Measurements from ENCODE around the gene TMBIM4. TPM values are rescaled to one million over a fixed set of nuclear protein-coding genes. Genes with fewer than 3 reads are reported as not detected.

Gene TMBIM4
- total RNA-seq, 1 donor from 2014 or later, result 30.9 TPM

DNA sequence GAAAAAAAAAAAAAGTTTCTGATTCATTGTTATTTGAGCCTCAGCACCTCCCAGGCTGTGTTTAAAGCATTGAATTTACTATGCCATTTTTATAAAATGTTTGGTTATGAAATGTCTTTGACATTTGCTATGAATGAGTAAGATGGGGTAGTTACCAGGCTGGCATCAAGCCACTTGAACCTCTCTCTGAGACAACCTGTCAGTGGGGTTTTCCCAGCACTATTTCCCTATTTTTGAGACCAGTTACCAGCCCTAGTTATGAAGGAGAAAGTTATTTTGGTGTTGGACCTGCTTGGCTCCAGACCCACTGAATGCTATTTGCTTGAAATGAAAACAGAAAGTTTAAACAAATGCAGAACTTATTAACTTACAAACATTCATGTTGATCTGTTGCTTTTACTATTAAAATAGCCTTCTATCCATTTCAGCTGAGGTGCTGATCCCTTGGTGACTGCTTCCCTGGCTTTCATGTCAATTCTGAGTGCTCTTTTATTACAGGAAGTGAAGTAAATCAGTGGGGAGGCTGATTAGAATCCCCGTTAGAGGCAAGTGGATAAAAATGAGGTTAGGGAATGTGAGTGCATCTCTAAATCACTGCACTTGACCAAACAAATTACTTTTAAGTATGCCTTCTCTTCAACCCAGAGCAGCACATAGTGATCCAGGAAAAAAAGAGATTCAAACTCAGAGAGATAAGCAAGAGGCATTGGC is 77.1 kb downstream of the TMBIM4 start:
- TF ChIP-seq CTCF (IDR thresholded peaks at IDR 0.05; ENCODE audit: unreplicated experiment), result no peak
- no peaks in the 10 kb centered on the region for H3K36me3 Mint-ChIP-seq (ENCODE audit: insufficient read depth)
- no peak overlapping the region for H3K4me3 Mint-ChIP-seq (ENCODE audit: low read depth)
- H3K27ac Mint-ChIP-seq, result no peak overlapping the region
- DNase-seq (ENCODE audit: low spot score, unreplicated experiment), result no peak
- H3K9me3 Mint-ChIP-seq (ENCODE audit: low read depth), result no peaks in the 10 kb centered on the region
- no peaks in the 10 kb centered on the region for H3K4me1 Mint-ChIP-seq (ENCODE audit: low read depth)
- H3K27me3 Mint-ChIP-seq, result peaks cover 4% of the 10 kb centered on the region

DNA sequence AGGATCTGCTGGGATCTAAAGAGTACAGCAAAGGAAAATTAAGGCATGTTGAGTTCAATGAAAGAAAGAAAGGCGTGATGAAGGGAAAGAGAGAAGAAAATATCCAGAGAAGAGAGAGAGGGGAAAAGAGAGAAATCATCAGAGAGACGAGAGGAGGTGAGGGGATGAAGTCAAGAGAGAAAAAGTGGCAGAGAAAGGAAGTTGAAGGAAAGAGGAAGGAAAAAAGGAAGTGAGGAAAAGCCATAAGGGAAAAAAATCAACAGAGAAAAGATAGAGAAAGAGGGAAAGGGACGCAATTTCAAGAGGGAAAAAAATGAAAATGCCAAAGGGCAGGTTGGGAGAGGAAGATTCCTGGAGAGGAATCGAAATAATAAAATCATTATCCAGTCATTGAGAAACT is 79.6 kb downstream of the TMBIM4 start:
- Mint-ChIP-seq H3K9me3 (ENCODE audit: low read depth) (no peaks in the 10 kb centered on the region), H3K4me1 (ENCODE audit: low read depth) (peaks cover 12% of the 10 kb centered on the region), H3K27ac (no peak overlapping the region), H3K27me3 (peaks cover 4% of the 10 kb centered on the region), H3K36me3 (ENCODE audit: insufficient read depth) (no peaks in the 10 kb centered on the region), H3K4me3 (ENCODE audit: low read depth) (no peak overlapping the region)
- TF ChIP-seq CTCF (IDR thresholded peaks at IDR 0.05; ENCODE audit: unreplicated experiment), result no peak
- no peak for DNase-seq (ENCODE audit: low spot score, unreplicated experiment)

DNA sequence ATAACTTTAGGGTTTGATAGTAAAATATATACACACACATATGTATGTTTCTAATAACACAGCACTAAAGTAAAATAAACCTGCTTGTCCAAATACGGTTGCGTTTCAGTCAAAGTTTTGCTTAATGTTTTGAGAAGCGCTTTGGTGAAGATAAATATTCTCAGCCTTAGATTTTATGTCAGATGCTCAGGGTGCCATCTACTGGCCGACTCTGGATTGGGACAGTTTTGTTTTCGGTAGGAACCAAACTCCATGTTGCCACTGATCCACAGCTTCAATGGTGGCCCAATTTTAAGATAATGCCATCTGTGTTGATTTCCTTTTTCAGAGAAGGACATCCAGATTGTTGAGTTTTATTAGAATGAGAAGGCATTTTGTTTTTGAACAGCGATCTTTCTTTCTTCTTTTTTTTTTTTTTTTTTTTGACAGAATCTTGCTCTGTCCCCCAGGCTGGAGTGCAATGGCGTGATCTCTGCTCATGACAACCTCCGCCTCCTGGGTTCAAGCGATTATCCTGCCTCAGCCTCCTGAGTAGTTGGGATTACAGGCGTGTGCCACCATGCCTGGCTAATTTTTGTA is 82.3 kb downstream of the TMBIM4 start:
- TF ChIP-seq CTCF (IDR thresholded peaks at IDR 0.05; ENCODE audit: unreplicated experiment), result peak; percentile 77

DNA sequence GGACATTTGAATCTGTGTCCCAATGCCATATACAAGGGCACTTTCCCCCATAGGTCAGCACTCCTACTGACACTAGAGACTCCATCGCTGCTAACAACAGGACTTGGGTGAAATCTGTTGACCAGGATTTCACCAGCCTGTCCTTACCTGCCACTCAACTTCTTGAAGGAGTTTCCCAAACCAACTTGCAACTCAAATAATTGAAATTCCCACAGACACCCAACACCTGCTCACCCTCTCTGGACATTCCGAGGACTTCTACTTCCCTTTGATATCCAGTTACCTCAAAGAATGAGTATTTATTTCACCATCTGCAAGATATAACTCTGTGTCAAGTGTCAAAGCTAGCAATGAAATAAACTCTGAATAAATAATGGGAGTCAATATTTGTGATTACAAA is 83.8 kb downstream of the TMBIM4 start:
- H3K9me3 Mint-ChIP-seq (ENCODE audit: low read depth), result no peaks in the 10 kb centered on the region
- no peak overlapping the region for H3K27ac Mint-ChIP-seq
- no peak overlapping the region for H3K4me3 Mint-ChIP-seq (ENCODE audit: low read depth)
- TF ChIP-seq CTCF (IDR thresholded peaks at IDR 0.05; ENCODE audit: unreplicated experiment), result no peak
- H3K4me1 Mint-ChIP-seq (ENCODE audit: low read depth), result peaks cover 12% of the 10 kb centered on the region
- no peak for DNase-seq (ENCODE audit: low spot score, unreplicated experiment)
- no peaks in the 10 kb centered on the region for H3K36me3 Mint-ChIP-seq (ENCODE audit: insufficient read depth)
- H3K27me3 Mint-ChIP-seq, result peaks cover 4% of the 10 kb centered on the region

More for the DNA sequence above, 82.3 kb downstream of the TMBIM4 start:
- DNase-seq (ENCODE audit: low spot score, unreplicated experiment), result peak; percentile 33
- Mint-ChIP-seq H3K4me1 (ENCODE audit: low read depth) (peaks cover 12% of the 10 kb centered on the region), H3K27me3 (peaks cover 4% of the 10 kb centered on the region), H3K36me3 (ENCODE audit: insufficient read depth) (no peaks in the 10 kb centered on the region), H3K4me3 (ENCODE audit: low read depth) (no peak overlapping the region), H3K27ac (no peak overlapping the region), H3K9me3 (ENCODE audit: low read depth) (no peaks in the 10 kb centered on the region)

Other genes with a start within 250 kb of the TMBIM4 start
- 20.8 and 22.4 TPM in 2 replicates for gene LLPH, start 39.2 kb downstream of the TMBIM4 start, total RNA-seq
- 0.02 TPM in 1 of 2 replicates, not detected in the other for gene IRAK3, start 19.2 kb upstream of the TMBIM4 start, total RNA-seq
- 7.0 and 7.1 TPM in 2 replicates for gene HELB, start 132.5 kb upstream of the TMBIM4 start, total RNA-seq